Neural crest cell (in vitro differentiated cells): ENCODE data around the gene HK3. TPM values are rescaled to one million over a fixed set of nuclear protein-coding genes. Genes with fewer than 3 reads are reported as not detected.

ENCODE experiments used
- DNase-seq: peaks from one replicate; pipeline ENCODE4 v3.0.0; 2021; ENCODE audit warnings: low read depth, mixed read lengths, low spot score
- H3K27ac Mint-ChIP-seq: one replicate; pipeline ENCODE4 v1.8.0; 2021; ENCODE audit warnings: mild to moderate bottlenecking, mixed read lengths; ENCODE audit not compliant: unreplicated experiment
- H3K27me3 Mint-ChIP-seq: 2 replicates; pipeline ENCODE4 v1.8.0; 2021; ENCODE audit warnings: low read depth, mild to moderate bottlenecking, mixed read lengths
- H3K36me3 Mint-ChIP-seq: 2 replicates; pipeline ENCODE4 v1.8.0; 2021; ENCODE audit warnings: low read depth, mild to moderate bottlenecking, mixed read lengths
- H3K4me1 Mint-ChIP-seq: 2 replicates; pipeline ENCODE4 v1.8.0; 2021; ENCODE audit warnings: mixed read lengths
- H3K4me3 Mint-ChIP-seq: one replicate; pipeline ENCODE4 v1.8.0; 2021; ENCODE audit warnings: mild to moderate bottlenecking, mixed read lengths
- H3K9me3 Mint-ChIP-seq: 2 replicates; pipeline ENCODE4 v1.8.0; 2021; ENCODE audit warnings: mixed read lengths
- CTCF ChIP-seq: fragments of 200-600 bp; sonication (generic); conservative IDR thresholded peaks from 2 replicates; pipeline ENCODE4 v1.5.0; 2021; ENCODE audit warnings: antibody characterized with exemption, mild to moderate bottlenecking
- long read RNA-seq: library from polyadenylated mRNA; unstranded; transcript quantifications from one replicate; pipeline ENCODE4 v2.0.0, GENCODE V29; 2020
- total RNA-seq: library from RNA; stranded (reverse); gene quantifications from 2 replicates; pipeline ENCODE4 v1.2.1, GENCODE V29; 2021

Gene HK3
- not detected in 2 replicates for total RNA-seq
- long read RNA-seq = 0 reads

DNA sequence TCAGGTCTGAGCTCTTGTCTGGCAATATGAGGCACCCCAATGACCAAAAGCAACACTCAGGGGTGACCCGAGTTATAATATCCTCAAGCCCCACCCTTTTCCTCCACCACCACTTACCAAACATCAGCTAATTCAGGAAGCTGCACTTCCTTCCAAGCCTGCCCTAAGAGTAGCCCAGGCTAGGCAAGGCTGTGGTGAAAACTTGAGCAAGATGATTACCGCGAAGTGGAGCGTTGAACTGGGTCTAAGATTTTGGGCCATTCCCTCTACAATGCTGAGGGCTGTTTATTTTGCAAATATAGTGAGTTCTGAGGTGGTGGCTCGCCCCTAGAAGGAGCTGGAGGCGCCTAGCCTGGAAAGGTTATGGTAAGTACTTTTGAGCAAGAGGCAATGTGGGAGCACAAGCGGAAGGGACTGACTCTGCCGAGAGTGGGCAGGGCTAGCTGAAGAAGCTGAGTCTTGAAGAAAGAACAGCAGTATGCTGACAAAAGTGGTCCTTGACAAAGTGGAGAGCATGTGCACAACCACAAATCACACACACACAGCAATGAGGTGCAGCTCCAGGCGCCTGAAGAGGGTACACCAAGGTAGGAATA is at the start of gene HK3:
Gene HK3, minus strand, starts transcription at position 51 of the 596 bp plus-strand sequence. CDS start 3,187 bp downstream, outside the sequence.
- Mint-ChIP-seq H3K4me1 (peaks cover 4% of the 10 kb centered on the region), H3K4me3 (no peak within 1 kb of the TSS), H3K27me3 (peaks cover 6% of the 10 kb centered on the region), H3K36me3 (peaks cover 14% of the 10 kb centered on the region), H3K27ac (no peak within 1 kb of the TSS), H3K9me3 (no peaks in the 10 kb centered on the region)
- no peak for TF ChIP-seq CTCF
- DNase-seq = no peak

- TF ChIP-seq CTCF = no peak
- Mint-ChIP-seq H3K4me1 (no peaks in the 10 kb centered on the region), H3K27me3 (no peaks in the 10 kb centered on the region), H3K9me3 (no peaks in the 10 kb centered on the region), H3K27ac (no peak overlapping the region), H3K4me3 (no peak overlapping the region), H3K36me3 (peaks cover 10% of the 10 kb centered on the region)
- DNase-seq = no peak
These were observed 49.3 kb upstream of the HK3 start for GRCh38 chr5:176948458-176948857.

DNA sequence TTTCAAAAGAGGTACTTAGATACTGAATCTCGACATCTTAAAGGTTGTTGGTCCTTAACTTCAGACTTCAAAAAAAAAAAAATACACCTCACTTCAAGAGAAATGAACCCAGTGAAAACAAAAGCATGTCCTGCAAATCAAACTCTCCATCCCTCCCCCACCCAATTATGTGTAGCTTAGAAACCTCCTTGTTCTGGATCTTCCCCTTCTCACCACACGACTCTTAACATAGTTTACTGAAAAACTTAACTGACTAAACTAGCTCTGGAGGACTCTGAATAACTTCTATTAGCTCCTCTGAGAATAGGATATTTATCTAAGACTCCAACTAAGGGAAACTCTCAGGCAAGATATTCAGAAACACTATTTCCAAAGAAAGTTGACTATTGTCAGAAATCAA is 48.7 kb upstream of the HK3 start:
- Mint-ChIP-seq H3K4me3 (no peak overlapping the region), H3K27ac (no peak overlapping the region), H3K27me3 (no peaks in the 10 kb centered on the region), H3K4me1 (no peaks in the 10 kb centered on the region), H3K36me3 (peaks cover 16% of the 10 kb centered on the region), H3K9me3 (no peaks in the 10 kb centered on the region)
- TF ChIP-seq CTCF = no peak
- DNase-seq = no peak

DNA sequence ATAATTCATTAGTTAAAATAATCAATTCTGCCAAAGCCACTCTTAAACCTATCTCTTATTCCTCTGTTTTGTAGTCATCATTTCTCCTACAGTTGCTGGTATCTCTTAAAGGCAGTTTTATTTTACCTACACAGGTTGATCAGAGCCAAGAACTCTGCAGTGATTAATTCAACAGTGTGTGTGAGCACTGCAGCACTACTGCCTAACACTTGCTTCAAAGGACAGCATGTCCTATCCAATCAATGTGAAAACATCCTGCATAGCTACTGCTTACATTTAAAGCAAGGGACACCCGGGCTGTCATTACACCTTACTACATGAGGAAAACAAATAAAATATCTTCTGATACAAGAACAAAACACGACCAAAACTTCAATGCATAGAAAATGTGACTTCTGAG is 45.1 kb upstream of the HK3 start:
- Mint-ChIP-seq H3K4me1 (no peaks in the 10 kb centered on the region), H3K4me3 (no peak overlapping the region), H3K9me3 (no peaks in the 10 kb centered on the region), H3K27ac (no peak overlapping the region), H3K36me3 (peaks cover 13% of the 10 kb centered on the region), H3K27me3 (no peaks in the 10 kb centered on the region)
- no peak for DNase-seq
- TF ChIP-seq CTCF = no peak

DNA sequence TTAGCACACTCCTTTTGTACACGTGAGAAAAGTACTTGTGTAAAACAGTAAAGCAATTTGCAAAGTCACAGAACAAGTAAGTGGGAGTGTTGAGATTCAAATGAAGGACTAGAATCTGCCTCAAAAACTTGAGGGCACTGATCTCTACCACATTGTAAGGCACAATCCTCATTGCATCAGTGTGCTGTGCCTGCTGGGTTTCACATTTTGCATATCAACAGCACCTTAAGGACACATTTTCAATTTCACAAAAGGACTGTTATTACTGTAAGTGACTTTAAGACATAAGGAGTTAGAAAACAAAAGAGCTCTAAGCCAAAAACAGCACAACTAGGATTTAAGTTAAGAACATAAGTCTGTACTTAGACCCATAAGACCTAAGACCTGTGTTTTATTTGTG is 44.7 kb upstream of the HK3 start:
- H3K9me3 Mint-ChIP-seq = no peaks in the 10 kb centered on the region
- no peaks in the 10 kb centered on the region for H3K4me1 Mint-ChIP-seq
- no peaks in the 10 kb centered on the region for H3K27me3 Mint-ChIP-seq
- no peak overlapping the region for H3K27ac Mint-ChIP-seq
- peaks cover 13% of the 10 kb centered on the region for H3K36me3 Mint-ChIP-seq
- DNase-seq = no peak
- H3K4me3 Mint-ChIP-seq = no peak overlapping the region
- no peak for TF ChIP-seq CTCF
